Peyer's patch (tissue), 4 donors: ENCODE measurements around the gene TMSB4Y. TPM values are rescaled to one million over a fixed set of nuclear protein-coding genes. Genes with fewer than 3 reads are reported as not detected.

Source experiments
- DNase-seq, 3 donors: peaks; one replicate each; pipeline ENCODE4 v3.0.0-alpha.2; 2017 to 2019
- H3K27ac ChIP-seq, 4 donors: fragments of 200-600 bp; sonication (generic); one replicate each; pipeline ENCODE4 v1.5.1; 2016 to 2019
- H3K27me3 ChIP-seq, 2 donors: fragments of 200-600 bp; sonication (generic); one replicate each; pipeline ENCODE4 v1.5.1; 2019
- H3K36me3 ChIP-seq, 3 donors: fragments of 200-600 bp; sonication (generic); one replicate each; pipeline ENCODE4 v1.5.1; 2016 to 2019
- H3K4me1 ChIP-seq, 4 donors: fragments of 200-600 bp; sonication (generic); one replicate each; pipeline ENCODE4 v1.5.1; 2016 to 2019
- H3K4me3 ChIP-seq, 4 donors: fragments of 200-600 bp; sonication (generic); 1 replicate in 3 of 4; 2 replicates in 1 of 4; pipeline ENCODE4 v1.5.1; 2016 to 2019; ENCODE audit warnings: mild to moderate bottlenecking in 1 of 4
- H3K9me3 ChIP-seq, 4 donors: fragments of 200-600 bp; sonication (generic); one replicate each; pipeline ENCODE4 v1.5.1; 2016 to 2019; ENCODE audit warnings: mild to moderate bottlenecking in 1 of 4
- CTCF ChIP-seq, 6 experiments: fragments of 450-650 bp in 4 of 6; fragments of 200-600 bp in 2 of 6; sonication (generic) in 1 of 6; IDR thresholded peaks; one replicate each; pipeline ENCODE4 v1.5.1; 2017 to 2019; ENCODE audit warnings: antibody characterized with exemption in 6 of 6, mild to moderate bottlenecking in 3 of 6, moderate library complexity in 1 of 6
- POLR2A ChIP-seq, 2 donors: fragments of 450-650 bp; IDR thresholded peaks; one replicate each; pipeline ENCODE4 v1.5.1; 2017; ENCODE audit warnings: antibody characterized with exemption in 2 of 2, mild to moderate bottlenecking in 2 of 2, moderate library complexity in 2 of 2
- total RNA-seq, 4 donors: library from RNA; depleted of rRNA; stranded (reverse); fragments of >200 nt; gene quantifications; one replicate each; pipeline ENCODE4 v1.1.0, GENCODE V29; 2016

Gene TMSB4Y
- 1 to 10 TPM in 2 of 4 donors, not detected in 2; 2.8 to 4.1 TPM for total RNA-seq

DNA sequence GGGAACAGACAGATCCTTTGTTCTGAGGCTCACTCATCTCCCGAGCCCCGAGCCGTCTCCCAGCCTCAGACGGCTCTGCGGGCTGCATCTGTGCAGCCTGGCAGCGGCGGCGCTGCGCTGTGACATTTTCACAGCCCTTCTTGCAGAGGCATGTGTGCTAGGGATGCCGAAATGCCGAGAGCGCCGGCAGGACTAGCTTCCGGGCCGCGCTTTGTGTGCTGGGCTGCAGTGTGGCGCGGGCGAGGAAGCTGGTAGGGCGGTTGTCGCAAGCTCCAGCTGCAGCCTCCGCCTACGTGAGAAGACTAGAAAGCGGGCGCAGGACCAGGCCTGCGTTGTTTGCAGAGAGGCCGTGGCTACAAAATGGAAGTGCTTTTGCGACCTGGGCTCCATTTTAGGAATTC, at the start of gene TMSB4Y:
TSS of gene TMSB4Y (plus strand) at position 332 of the 401 bp plus-strand sequence.
- no peak for TF ChIP-seq CTCF (IDR thresholded peaks at IDR 0.05)
- peak in 1 of 3 donors; percentile 73 for DNase-seq
- Histone ChIP-seq H3K27ac (peak within 1 kb of the TSS in 2 of 4 donors; percentile 86 to 87), H3K4me3 (peak within 1 kb of the TSS in 2 of 4 donors; percentile 46 to 59), H3K36me3 (no peaks in the 10 kb centered on the region), H3K27me3 (no peaks in the 10 kb centered on the region), H3K9me3 (no peaks in the 10 kb centered on the region), H3K4me1 (no peaks in the 10 kb centered on the region)

DNA sequence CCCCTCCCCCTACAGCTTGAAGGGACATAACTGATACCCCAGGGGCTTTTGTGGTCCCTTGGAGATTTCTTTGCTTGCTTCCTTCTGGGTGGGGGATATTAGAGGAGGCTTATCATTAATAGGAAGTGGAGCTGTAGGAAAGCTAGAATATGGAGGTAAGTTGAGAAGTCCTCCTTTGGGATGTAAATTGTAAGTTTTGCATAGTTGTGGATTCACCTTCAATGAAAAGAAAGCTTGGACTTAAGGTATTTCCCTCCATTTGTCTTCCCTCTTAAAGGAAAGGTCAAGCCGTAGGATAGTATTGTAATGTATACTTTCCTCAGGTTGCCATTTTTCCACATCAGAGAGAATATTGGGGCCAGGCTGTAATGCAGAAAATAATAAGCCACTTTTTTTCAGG, 39.5 kb upstream of the TMSB4Y start:
- no peaks in the 10 kb centered on the region for H3K36me3 ChIP-seq
- no peaks in the 10 kb centered on the region for H3K4me1 ChIP-seq
- H3K27ac ChIP-seq: no peak overlapping the region
- H3K9me3 ChIP-seq: no peaks in the 10 kb centered on the region
- DNase-seq: no peak
- H3K27me3 ChIP-seq: no peaks in the 10 kb centered on the region
- TF ChIP-seq CTCF (IDR thresholded peaks at IDR 0.05) (no peak), POLR2A (IDR thresholded peaks at IDR 0.05) (no peak)
- no peak overlapping the region for H3K4me3 ChIP-seq

GRCh38 chrY:13671122-13671521, 32.6 kb upstream of the TMSB4Y start:
- DNase-seq: no peak
- Histone ChIP-seq H3K4me3 (no peak overlapping the region), H3K27ac (no peak overlapping the region), H3K9me3 (no peaks in the 10 kb centered on the region), H3K4me1 (no peaks in the 10 kb centered on the region), H3K36me3 (no peaks in the 10 kb centered on the region), H3K27me3 (no peaks in the 10 kb centered on the region)
- TF ChIP-seq POLR2A (IDR thresholded peaks at IDR 0.05) (no peak), CTCF (IDR thresholded peaks at IDR 0.05) (no peak)

DNA sequence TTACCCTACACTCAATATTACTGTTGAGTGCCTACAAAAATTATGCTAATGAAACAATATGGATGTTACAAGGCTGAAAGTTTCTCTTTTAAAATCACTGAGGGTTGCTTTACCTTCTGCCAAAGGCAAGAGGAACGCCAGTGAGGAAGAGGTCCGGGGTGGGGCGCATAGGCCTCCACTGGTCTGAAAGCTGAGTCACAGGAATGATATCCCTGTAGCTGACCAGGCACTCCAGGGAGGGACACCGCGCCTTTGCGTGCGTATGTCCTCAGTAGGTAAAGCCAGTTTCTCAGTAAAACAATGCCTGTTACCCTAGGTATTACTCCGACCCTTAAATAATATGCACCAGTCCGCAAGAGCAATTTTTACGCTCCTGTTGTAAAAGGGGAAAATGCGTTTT, 1.4 kb upstream of the TMSB4Y start:
- Histone ChIP-seq H3K27me3 (no peaks in the 10 kb centered on the region), H3K4me3 (peak overlapping the region in 1 of 4 donors; percentile 59), H3K4me1 (no peaks in the 10 kb centered on the region), H3K27ac (no peak overlapping the region), H3K36me3 (no peaks in the 10 kb centered on the region), H3K9me3 (no peaks in the 10 kb centered on the region)
- TF ChIP-seq POLR2A (IDR thresholded peaks at IDR 0.05): no peak
- TF ChIP-seq CTCF (IDR thresholded peaks at IDR 0.05): no peak
- no peak for DNase-seq

GRCh38 chrY:13704121-13704930, 627 bp downstream of the TMSB4Y start:
- Histone ChIP-seq H3K27ac (peak overlapping the region in 2 of 4 donors; percentile 86 to 87), H3K4me1 (no peaks in the 10 kb centered on the region), H3K4me3 (peak overlapping the region in 2 of 4 donors; percentile 46 to 59), H3K36me3 (no peaks in the 10 kb centered on the region), H3K9me3 (no peaks in the 10 kb centered on the region), H3K27me3 (no peaks in the 10 kb centered on the region)
- no peak for TF ChIP-seq POLR2A (IDR thresholded peaks at IDR 0.05)
- no peak for TF ChIP-seq CTCF (IDR thresholded peaks at IDR 0.05)
- DNase-seq: peak in 1 of 3 donors; percentile 52
